Stimulated activated CD4-positive, alpha-beta T cell treated with anti-CD3 and anti-CD28 coated beads, Interleukin-12 subunit alpha, Interleukin-12 subunit beta, amount 100 ng/mL, for 48 hours (primary cell): ENCODE measurements around the gene CRKL.

Experiments used
- DNase-seq, 3 donors: peaks; one replicate each; pipeline ENCODE4 v3.0.0-alpha.2; 2020; ENCODE audit warnings: low read depth in 2 of 3, low spot score in 1 of 3

Gene CRKL

GRCh38 chr22:20980523-20980922 is 63.3 kb downstream of the CRKL start:
- DNase-seq: no peak

GRCh38 chr22:20980938-20981722 is 63.9 kb downstream of the CRKL start:
- DNase-seq: no peak

GRCh38 chr22:20981787-20982562 is 64.8 kb downstream of the CRKL start, which contains the start of gene LZTR1:
TSS of gene LZTR1 (plus strand) at chr22:20982297. CDS start at chr22:20982372, 75 bp downstream.
- DNase-seq: peak; percentile 51 to 67 (median 58)

- no peak for DNase-seq
Observed at GRCh38 chr22:20982563-20982882, 65.3 kb downstream of the CRKL start.

GRCh38 chr22:20983081-20983771 is 66.0 kb downstream of the CRKL start:
- no peak for DNase-seq

GRCh38 chr22:20985720-20986119 is 68.5 kb downstream of the CRKL start:
- DNase-seq: no peak

DNA sequence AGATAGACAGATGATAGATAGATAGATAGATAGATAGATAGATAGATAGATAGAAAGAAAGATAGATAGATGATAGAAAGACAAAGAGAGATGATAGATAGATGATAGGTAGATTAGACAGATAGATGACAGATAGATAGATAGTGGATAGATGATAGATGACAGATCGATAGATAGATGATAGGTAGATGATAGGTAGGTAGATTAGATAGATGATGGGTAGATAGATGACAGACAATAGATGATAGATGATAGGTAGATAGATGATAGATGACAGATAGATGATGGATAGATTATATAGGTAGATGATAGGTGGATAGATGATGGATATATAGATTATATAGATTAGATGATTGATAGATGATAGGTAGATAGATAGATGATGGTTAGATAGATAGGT is 69.2 kb downstream of the CRKL start:
- no peak for DNase-seq

DNA sequence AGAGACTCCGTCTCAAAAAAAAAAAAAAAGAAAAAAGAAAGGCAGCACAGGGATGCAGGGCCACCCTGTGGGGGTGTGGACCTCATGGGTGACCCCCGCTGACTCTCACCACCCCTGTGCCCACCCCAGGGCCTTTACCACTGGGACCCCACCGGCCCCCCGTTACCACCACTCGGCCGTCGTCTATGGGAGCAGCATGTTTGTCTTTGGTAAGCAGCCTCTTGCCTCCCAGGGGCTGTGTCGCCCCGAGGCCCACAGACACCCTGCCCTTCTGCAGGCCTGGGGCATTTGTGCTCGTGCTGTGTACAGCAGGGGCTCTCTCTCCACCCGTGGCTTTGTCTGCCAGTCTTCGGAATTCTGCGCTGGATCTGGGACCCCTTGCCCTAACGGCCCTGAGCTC is 70.2 kb downstream of the CRKL start:
- no peak for DNase-seq

DNA sequence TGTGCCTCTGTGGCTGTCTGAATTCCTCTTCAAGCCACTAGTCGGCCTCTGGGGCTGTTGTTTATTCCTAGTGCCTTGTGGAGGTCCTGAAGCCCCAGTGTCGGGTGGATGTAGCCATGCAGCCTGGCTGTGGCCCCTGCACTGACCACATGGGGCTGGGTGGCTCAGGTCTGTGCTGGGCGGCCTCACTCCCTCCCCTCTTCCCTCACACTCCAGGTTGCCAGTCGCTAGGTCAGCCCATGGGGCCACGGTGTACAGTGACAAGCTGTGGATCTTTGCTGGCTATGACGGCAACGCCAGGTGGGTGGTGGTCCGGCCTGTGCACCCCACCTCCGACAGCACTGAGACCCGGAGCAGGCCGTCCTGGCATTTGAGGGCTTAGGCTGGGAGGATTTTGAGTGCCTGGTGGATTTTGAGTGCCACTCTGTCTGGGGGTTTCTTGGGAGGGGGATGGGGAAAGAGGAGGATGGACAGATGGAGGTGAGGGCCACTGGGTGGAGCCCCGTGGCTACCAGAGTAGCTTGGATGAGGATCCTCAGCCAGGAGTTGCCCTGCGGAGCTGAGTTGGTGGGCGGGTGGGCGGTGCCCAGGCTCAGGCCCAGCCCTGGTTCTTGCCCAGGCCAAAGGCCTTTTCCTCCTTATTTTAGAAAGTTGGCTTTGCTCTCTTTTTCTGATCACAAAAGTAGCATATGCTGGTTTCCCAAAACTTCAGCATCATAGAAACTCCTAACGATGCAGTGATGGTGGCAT is 71.5 kb downstream of the CRKL start:
- DNase-seq: no peak

DNA sequence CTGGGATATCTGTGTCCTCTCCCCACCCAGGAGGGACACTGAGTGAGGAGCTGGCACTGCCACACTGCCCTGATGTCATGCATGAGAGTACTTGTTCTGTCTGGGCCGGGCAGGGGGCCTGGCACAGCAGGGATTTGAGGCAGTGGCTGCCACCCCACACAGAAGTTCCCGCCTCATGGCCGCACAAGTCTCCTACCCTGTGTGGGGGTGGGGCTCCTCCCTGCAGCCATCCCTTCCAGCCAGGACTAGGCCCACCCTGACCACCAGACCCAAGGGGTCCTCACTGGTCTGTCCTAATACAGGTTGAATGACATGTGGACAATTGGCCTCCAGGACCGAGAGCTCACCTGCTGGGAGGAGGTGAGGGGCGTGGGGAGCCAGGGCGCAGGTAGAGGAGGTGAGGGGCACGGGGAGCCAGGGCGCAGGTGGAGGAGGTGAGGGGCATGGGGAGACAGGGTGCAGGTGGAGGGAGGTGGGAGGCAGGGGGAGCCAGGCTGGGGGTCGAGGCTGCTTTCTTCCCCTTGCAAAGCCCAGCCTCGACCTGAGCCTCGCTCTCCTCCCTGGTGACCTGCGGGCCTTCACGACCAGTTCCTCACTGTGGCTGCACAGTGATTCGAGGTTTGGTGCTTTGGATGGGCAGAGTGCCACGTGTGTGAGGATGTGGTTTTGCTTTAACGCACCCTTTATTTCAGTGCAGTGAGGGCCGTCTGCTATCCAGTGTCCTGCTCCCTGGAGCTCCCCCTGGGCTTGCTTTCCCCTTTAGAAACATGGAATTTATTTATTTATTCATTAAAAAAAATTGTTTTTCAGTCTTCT is 72.3 kb downstream of the CRKL start:
- no peak for DNase-seq

- no peak for DNase-seq
Observed at GRCh38 chr22:20990184-20991180, 73.3 kb downstream of the CRKL start.

DNA sequence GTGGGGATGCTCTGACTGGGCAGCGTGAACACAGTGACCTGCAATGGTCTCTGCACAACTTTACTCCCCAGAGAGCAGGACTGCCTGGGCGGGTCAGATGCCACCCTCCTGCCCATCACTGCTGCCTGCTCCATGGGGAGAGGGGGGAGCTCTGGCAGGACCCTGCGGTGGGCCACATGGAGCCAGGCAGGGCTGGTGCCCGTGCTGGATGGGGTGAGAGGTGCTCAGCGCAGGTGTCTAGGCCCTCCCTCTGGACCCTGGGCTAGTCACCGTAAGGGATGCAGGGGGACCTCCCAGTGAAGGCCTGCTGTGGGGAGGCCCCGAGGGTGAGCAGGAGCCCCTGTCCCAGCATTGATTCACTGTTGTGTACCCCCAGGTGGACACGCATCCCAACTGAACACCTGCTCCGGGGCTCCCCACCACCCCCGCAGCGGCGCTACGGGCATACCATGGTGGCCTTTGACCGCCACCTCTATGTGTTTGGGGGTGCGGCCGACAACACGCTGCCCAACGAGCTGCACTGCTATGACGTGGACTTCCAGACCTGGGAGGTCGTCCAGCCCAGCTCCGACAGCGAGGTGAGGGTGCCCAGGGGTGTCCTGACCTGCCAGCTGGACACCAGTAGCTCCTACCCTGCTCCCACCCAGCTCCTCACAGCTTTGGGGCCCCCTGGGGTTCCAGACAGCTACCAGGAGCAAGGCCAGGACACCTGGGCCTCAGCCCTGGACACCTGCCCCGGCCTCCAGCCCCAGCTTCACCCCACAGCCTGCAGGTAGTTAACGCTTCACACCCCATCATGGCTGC is 74.2 kb downstream of the CRKL start:
- no peak for DNase-seq

DNA sequence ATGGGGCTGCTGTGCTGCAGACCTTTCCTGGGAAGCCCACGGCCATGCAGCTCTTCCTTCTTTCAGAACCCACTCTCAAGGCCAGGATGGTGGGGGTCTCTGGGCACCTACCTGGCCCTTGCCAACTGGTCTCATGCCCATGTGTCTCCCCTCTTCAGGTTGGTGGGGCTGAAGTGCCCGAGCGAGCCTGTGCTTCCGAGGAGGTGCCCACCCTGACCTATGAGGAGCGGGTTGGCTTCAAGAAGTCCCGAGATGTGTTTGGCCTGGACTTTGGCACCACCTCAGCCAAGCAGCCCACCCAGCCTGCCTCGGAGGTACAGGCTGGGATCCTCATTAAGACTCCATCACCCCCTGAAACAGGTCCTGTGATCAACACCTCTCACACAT is 74.8 kb downstream of the CRKL start:
- DNase-seq: no peak

DNA sequence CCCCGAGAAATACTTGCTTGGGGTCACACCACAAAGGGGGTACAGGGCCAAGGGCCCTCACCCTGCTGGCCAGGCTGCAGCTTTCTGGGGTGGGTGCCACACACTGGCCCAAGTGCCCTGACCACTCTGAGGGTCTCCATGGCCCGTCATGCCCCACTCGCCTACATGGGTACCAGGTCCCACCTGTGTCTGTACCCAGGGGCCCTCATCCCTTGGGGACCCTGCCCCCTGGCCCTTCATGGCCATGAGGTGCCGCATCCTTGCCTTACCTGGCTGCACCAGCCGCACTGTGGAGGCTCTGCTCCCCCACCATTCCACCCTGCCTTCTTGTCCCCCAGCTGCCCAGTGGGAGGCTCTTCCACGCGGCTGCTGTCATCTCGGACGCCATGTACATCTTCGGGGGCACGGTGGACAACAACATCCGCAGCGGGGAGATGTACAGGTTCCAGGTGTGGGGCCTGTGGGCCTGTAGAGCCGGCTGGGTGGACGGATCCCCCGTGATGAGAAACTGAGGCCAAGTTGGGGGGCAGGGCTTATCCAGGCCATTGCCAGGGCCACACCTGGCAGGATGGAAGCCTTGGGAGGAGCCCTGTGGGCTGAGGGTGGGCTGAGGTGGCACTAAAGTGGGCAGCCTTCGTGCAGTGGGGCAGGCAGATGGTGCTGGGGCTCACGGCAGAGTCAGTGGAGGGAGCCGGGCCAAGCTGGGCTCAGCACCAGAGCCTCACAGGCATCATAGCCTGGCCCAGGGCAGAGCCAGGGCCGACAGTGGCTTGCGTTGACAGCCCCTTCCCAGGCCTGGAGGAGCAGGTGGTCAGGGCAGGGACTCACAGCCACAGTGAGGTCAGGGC is 75.5 kb downstream of the CRKL start:
- no peak for DNase-seq

GRCh38 chr22:20993304-20994127 is 76.3 kb downstream of the CRKL start:
- DNase-seq: no peak

DNA sequence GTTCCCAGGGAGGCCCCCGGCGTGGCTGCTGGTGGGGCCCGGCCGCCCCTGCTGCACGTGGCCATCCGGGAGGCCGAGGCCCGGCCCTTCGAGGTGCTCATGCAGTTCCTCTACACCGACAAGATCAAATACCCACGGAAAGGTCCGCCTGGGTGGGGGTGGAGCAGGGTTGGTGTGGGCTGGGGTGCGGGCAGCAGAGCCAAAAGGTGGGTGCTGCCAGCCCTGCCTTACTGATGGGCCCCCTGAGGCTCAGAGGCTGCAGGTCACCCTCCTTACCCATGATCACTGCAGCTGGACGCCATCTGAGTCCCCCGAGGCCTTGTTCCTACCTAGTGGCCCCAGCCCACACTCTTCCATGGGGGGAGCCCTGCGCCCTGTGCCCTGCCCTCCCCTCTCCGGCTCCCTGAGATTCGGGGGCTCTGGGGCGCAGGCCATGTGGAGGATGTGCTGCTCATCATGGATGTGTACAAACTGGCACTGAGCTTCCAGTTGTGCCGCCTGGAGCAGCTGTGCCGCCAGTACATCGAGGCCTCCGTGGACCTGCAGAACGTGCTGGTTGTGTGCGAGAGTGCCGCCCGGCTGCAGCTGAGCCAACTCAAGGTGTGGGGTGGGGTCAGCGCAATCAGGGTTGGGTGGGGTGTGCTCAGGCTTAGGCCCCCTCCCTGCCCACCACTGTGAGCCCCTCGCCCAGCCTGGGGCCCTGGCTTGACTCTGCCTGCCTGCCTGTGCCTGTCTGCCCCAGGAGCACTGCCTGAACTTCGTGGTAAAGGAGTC is 77.1 kb downstream of the CRKL start:
- DNase-seq: no peak
